Omental fat pad (tissue), 4 donors: ENCODE measurements around the gene NKX6-2. TPM values are rescaled to one million over a fixed set of nuclear protein-coding genes. Genes with fewer than 3 reads are reported as not detected.
"Not testable (repeated sequence)": the region's sequence is repeated elsewhere in the genome, so short reads cannot be mapped to it uniquely, and the experiment has no call there.

ENCODE experiments used
- ATAC-seq: fragments of 150-250 bp; one replicate; pipeline ENCODE4 v1.9.1; 2016; ENCODE audit warnings: mild to moderate bottlenecking, moderate library complexity; ENCODE audit not compliant: low FRiP score
- DNase-seq: peaks from one replicate; pipeline ENCODE4 v3.0.0-alpha.2; 2019; ENCODE audit warnings: low spot score
- CTCF ChIP-seq, 3 donors: fragments of 450-650 bp; IDR thresholded peaks; one replicate each; pipeline ENCODE4 v1.5.1; 2016 to 2017; ENCODE audit warnings: antibody characterized with exemption in 3 of 3, mild to moderate bottlenecking in 3 of 3, moderate library complexity in 2 of 3
- total RNA-seq, 4 donors: library from RNA; depleted of rRNA; stranded (reverse); fragments of >200 nt; gene quantifications; one replicate each; pipeline ENCODE4 v1.1.0, GENCODE V29; 2016

The NKX6-2 gene
- total RNA-seq, 4 donors from 2014 or later, result not detected

GRCh38 chr10:132828681-132829080, 42.7 kb upstream of the NKX6-2 start:
- ATAC-seq (no peak), DNase-seq (no peak)
- no peak for TF ChIP-seq CTCF (IDR thresholded peaks at IDR 0.05)

GRCh38 chr10:132827861-132828539, 42.1 kb upstream of the NKX6-2 start:
- DNase-seq, result no peak
- ATAC-seq, result no peak
- no peak for TF ChIP-seq CTCF (IDR thresholded peaks at IDR 0.05)

GRCh38 chr10:132827423-132827789, 41.5 kb upstream of the NKX6-2 start:
- no peak for TF ChIP-seq CTCF (IDR thresholded peaks at IDR 0.05)
- no peak for ATAC-seq
- DNase-seq, result no peak

- ATAC-seq, result no peak
- no peak for TF ChIP-seq CTCF (IDR thresholded peaks at IDR 0.05)
- no peak for DNase-seq
Observed at GRCh38 chr10:132826524-132827422, 40.8 kb upstream of the NKX6-2 start.

GRCh38 chr10:132825783-132826523, 40.0 kb upstream of the NKX6-2 start:
- DNase-seq, ATAC-seq: not testable (repeated sequence)

GRCh38 chr10:132820056-132820455, 34.1 kb upstream of the NKX6-2 start:
- DNase-seq (no peak), ATAC-seq (no peak)
- TF ChIP-seq CTCF (IDR thresholded peaks at IDR 0.05), result no peak

DNA sequence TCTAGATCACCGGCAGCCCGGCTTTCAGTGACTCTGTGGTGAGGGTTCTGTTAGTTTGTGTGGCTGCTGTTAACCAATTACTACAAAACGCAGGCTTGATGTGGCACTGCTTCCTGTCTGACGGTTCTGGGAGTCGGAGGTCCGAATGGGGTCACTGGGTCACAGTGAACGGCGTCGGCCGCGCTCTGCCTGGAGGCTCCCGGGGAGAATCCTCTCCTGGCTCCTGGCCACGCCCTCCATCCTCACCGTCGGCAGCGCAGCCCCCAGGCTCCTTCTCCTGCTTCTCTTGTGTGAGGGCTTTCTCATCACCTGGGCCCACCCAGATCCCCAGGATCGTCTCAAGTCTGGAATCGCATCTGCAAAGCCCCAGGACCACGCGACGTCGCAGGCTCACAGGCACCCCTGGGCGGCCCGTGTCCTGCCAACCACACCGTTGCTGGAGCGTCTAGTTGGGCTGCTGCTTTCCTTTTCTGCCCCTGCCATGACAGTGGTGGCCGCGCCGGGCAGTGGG, 31.8 kb upstream of the NKX6-2 start:
- ATAC-seq, result no peak
- no peak for TF ChIP-seq CTCF (IDR thresholded peaks at IDR 0.05)
- no peak for DNase-seq
